A673 (cell line): ENCODE results near the gene TMEM171. TPM values are rescaled to one million over a fixed set of nuclear protein-coding genes. Genes with fewer than 3 reads are reported as not detected.

Experiments used
- BruUV-seq: library from RNA; stranded (reverse); fragments of 400-500 nt; replicated peaks from 2 replicates; lab custom pipeline; 2021; lab: Mats Ljungman, UMichigan
- CTCF ChIA-PET: fragments of 300-600 bp; sonication (Branson Sonifier 250); formaldehyde crosslinking; loops from one replicate; lab custom pipeline; 2022; ENCODE audit warnings: antibody characterized with exemption; lab: Charles Lee
- POLR2A ChIA-PET: fragments of 300-600 bp; sonication (Branson Sonifier 250); formaldehyde crosslinking; loops from one replicate; lab custom pipeline; 2022; ENCODE audit warnings: antibody characterized with exemption; ENCODE audit not compliant: low non-redundant PET; lab: Charles Lee
- DNase-seq: peaks from one replicate; pipeline ENCODE4 v3.0.0-alpha.2; 2015; ENCODE audit warnings: low spot score
- H3K27ac ChIP-seq: fragments of 200-600 bp; sonication (generic); 2 replicates; pipeline ENCODE4 v1.5.1; 2016; ENCODE audit warnings: mixed run types, low read depth, mild to moderate bottlenecking, mixed read lengths, antibody characterized with exemption, low read length; ENCODE audit not compliant: poor library complexity, severe bottlenecking
- H3K27me3 ChIP-seq: fragments of 200-600 bp; sonication (generic); replicated peaks from 2 replicates; pipeline ENCODE4 v1.6.1; 2017; ENCODE audit warnings: mixed run types, low read depth, mild to moderate bottlenecking, mixed read lengths, antibody characterized with exemption, low read length; ENCODE audit not compliant: insufficient read depth, poor library complexity
- H3K36me3 ChIP-seq: fragments of 200-600 bp; sonication (generic); 2 replicates; pipeline ENCODE4 v1.6.1; 2016; ENCODE audit warnings: mixed run types, mild to moderate bottlenecking, mixed read lengths, antibody characterized with exemption, low read length; ENCODE audit not compliant: insufficient read depth, poor library complexity, severe bottlenecking
- H3K4me1 ChIP-seq: fragments of 200-600 bp; sonication (generic); 2 replicates; pipeline ENCODE4 v1.6.1; 2017; ENCODE audit warnings: mixed run types, mild to moderate bottlenecking, mixed read lengths, antibody characterized with exemption, low read length; ENCODE audit not compliant: insufficient read depth, poor library complexity, severe bottlenecking
- H3K4me3 ChIP-seq: fragments of 200-600 bp; sonication (generic); 2 replicates; pipeline ENCODE4 v1.5.1; 2016; ENCODE audit warnings: low read depth, mixed run types, mild to moderate bottlenecking, mixed read lengths, low read length; ENCODE audit not compliant: poor library complexity, severe bottlenecking
- H3K9me3 ChIP-seq: fragments of 200-600 bp; sonication (generic); 2 replicates; pipeline ENCODE4 v1.6.1; 2016; ENCODE audit warnings: mixed run types, low read depth, mild to moderate bottlenecking, mixed read lengths, antibody characterized with exemption, low read length; ENCODE audit not compliant: poor library complexity, severe bottlenecking
- CTCF ChIP-seq: fragments of 300-800, 200-600 bp; sonication (generic); conservative IDR thresholded peaks from 2 replicates; pipeline ENCODE4 v1.5.1; 2017; ENCODE audit warnings: low read depth, mild to moderate bottlenecking, antibody characterized with exemption, low read length, moderate library complexity, mixed read lengths
- EZH2 ChIP-seq: fragments of 200-600 bp; sonication (generic); IDR thresholded peaks from 2 replicates; pipeline ENCODE4 v1.6.1; 2017; ENCODE audit warnings: borderline replicate concordance, low read depth, mild to moderate bottlenecking, mixed read lengths, antibody characterized with exemption, low read length; ENCODE audit not compliant: poor library complexity, severe bottlenecking
- intact Hi-C: fragments of 100-400 bp; cut with micrococcal nuclease; formaldehyde crosslinking; loops from one replicate; pipeline ENCODE4 v1.10.0; 2022; ENCODE audit not compliant: unreplicated experiment
- total RNA-seq: library from RNA; stranded (reverse); gene quantifications from 2 replicates; pipeline ENCODE4 v1.2.3, GENCODE V29; 2021

TMEM171 gene
- total RNA-seq, 1 experiment from 2014 or later = 2.6 TPM

GRCh38 chr5:73153513-73153912 is 33.1 kb downstream of the TMEM171 start:
- Histone ChIP-seq H3K9me3 (no peaks in the 10 kb centered on the region), H3K4me3 (no peak overlapping the region), H3K36me3 (no peaks in the 10 kb centered on the region), H3K27me3 (no peaks in the 10 kb centered on the region), H3K27ac (no peak overlapping the region), H3K4me1 (no peaks in the 10 kb centered on the region)
- BruUV-seq = no TSS peak
- TF ChIP-seq EZH2 (no peak), CTCF (no peak)
- POLR2A ChIA-PET = interaction anchor here (0.8 kb wide), 1 partner anchor 31 kb away, joined by 4 read pairs; no protein-coding TSS in a partner anchor
- CTCF ChIA-PET = no interaction called here
- no peak for DNase-seq
- intact Hi-C loops = no loop called here

- Histone ChIP-seq H3K36me3 (no peaks in the 10 kb centered on the region), H3K4me3 (no peak overlapping the region), H3K4me1 (no peaks in the 10 kb centered on the region), H3K9me3 (no peaks in the 10 kb centered on the region), H3K27ac (no peak overlapping the region), H3K27me3 (no peaks in the 10 kb centered on the region)
- CTCF ChIA-PET = no interaction called here
- no TSS peak for BruUV-seq
- no peak for DNase-seq
- TF ChIP-seq CTCF = no peak
- TF ChIP-seq EZH2 = no peak
- intact Hi-C loops = no loop called here
- POLR2A ChIA-PET = no interaction called here
Observed at GRCh38 chr5:73154208-73155006, 34.0 kb downstream of the TMEM171 start.

GRCh38 chr5:73155271-73156222 is 35.2 kb downstream of the TMEM171 start:
- ChIA-PET POLR2A (no interaction called here), CTCF (no interaction called here)
- no peak for DNase-seq
- BruUV-seq = no TSS peak
- H3K36me3 ChIP-seq = no peaks in the 10 kb centered on the region
- intact Hi-C loops = no loop called here
- H3K4me3 ChIP-seq = no peak overlapping the region
- no peak overlapping the region for H3K27ac ChIP-seq
- H3K9me3 ChIP-seq = no peaks in the 10 kb centered on the region
- no peaks in the 10 kb centered on the region for H3K4me1 ChIP-seq
- no peaks in the 10 kb centered on the region for H3K27me3 ChIP-seq
- no peak for TF ChIP-seq CTCF
- TF ChIP-seq EZH2 = no peak
